Neural progenitor cell (in vitro differentiated cells): Measurements from ENCODE around the gene CADPS. TPM values are rescaled to one million over a fixed set of nuclear protein-coding genes. Genes with fewer than 3 reads are reported as not detected.

Source experiments
- DNase-seq: peaks from one replicate; pipeline ENCODE4 v3.0.0-alpha.2; 2016; ENCODE audit warnings: low spot score
- H2AFZ ChIP-seq: fragments of 200-600 bp; sonication (generic); replicated peaks from 2 replicates; pipeline ENCODE4 v1.6.1; 2016; ENCODE audit warnings: antibody characterized with exemption
- H3F3A ChIP-seq: fragments of 200-600 bp; sonication (generic); 2 replicates; pipeline ENCODE4 v1.6.1; 2016; ENCODE audit warnings: antibody characterized with exemption, low read depth
- H3K27ac ChIP-seq: fragments of 200-600 bp; sonication (generic); 2 replicates; pipeline ENCODE4 v1.5.1; 2016; ENCODE audit warnings: mild to moderate bottlenecking
- H3K27me3 ChIP-seq: fragments of 200-600 bp; sonication (generic); 2 replicates; pipeline ENCODE4 v1.6.1; 2016; ENCODE audit warnings: mild to moderate bottlenecking, moderate library complexity
- H3K36me3 ChIP-seq: fragments of 200-600 bp; sonication (generic); 2 replicates; pipeline ENCODE4 v1.5.1; 2016
- H3K4me1 ChIP-seq: fragments of 200-600 bp; sonication (generic); 2 replicates; pipeline ENCODE4 v1.6.1; 2016; ENCODE audit warnings: mixed run types
- H3K4me2 ChIP-seq: fragments of 200-600 bp; sonication (generic); 2 replicates; pipeline ENCODE4 v1.6.1; 2016
- H3K4me3 ChIP-seq: fragments of 200-600 bp; sonication (generic); 2 replicates; pipeline ENCODE4 v1.5.1; 2016
- H3K79me2 ChIP-seq: fragments of 200-600 bp; sonication (generic); 2 replicates; pipeline ENCODE4 v1.6.1; 2016; ENCODE audit warnings: low read depth
- H3K9ac ChIP-seq: fragments of 200-600 bp; sonication (generic); 2 replicates; pipeline ENCODE4 v1.6.1; 2016
- H3K9me3 ChIP-seq: fragments of 200-600 bp; sonication (generic); 2 replicates; pipeline ENCODE4 v1.5.1; 2016; ENCODE audit warnings: low read depth
- H4K20me1 ChIP-seq: fragments of 200-600 bp; sonication (generic); 2 replicates; pipeline ENCODE4 v1.6.1; 2016; ENCODE audit warnings: low read depth
- H3K27ac Mint-ChIP-seq: 3 replicates; pipeline ENCODE4 v1.8.0; 2021; ENCODE audit warnings: mixed read lengths
- H3K27me3 Mint-ChIP-seq: 2 replicates; pipeline ENCODE4 v1.8.0; 2022; ENCODE audit warnings: low read depth, mild to moderate bottlenecking, inconsistent platforms, moderate library complexity, mixed read lengths; ENCODE audit not compliant: insufficient read depth
- H3K36me3 Mint-ChIP-seq: 3 replicates; pipeline ENCODE4 v1.8.0; 2021; ENCODE audit warnings: mixed read lengths
- H3K4me1 Mint-ChIP-seq: 3 replicates; pipeline ENCODE4 v1.8.0; 2021; ENCODE audit warnings: mixed read lengths
- H3K4me3 Mint-ChIP-seq: 3 replicates; pipeline ENCODE4 v1.8.0; 2021; ENCODE audit warnings: mild to moderate bottlenecking, moderate library complexity, mixed read lengths
- H3K9me3 Mint-ChIP-seq: 3 replicates; pipeline ENCODE4 v1.8.0; 2020; ENCODE audit warnings: mixed read lengths
- EZH2 ChIP-seq: fragments of 200-600 bp; sonication (generic); IDR thresholded peaks from 2 replicates; pipeline ENCODE4 v1.6.1; 2017; ENCODE audit warnings: antibody characterized with exemption, mild to moderate bottlenecking, moderate library complexity
- EZH2phosphoT487 ChIP-seq: fragments of 200-600 bp; sonication (generic); IDR thresholded peaks from 2 replicates; pipeline ENCODE4 v1.6.1; 2017; ENCODE audit warnings: antibody characterized with exemption
- total RNA-seq: library from RNA; depleted of rRNA; stranded (reverse); fragments of >200 nt; gene quantifications from 2 replicates; pipeline ENCODE4 v1.2.3, GENCODE V29; 2015; ENCODE audit warnings: low replicate concordance
- TF ChIP-seq, protein P1 (sequence below): fragments of 200-600 bp; sonication (generic); IDR thresholded peaks from 2 replicates; pipeline ENCODE4 v1.5.1; 2017; ENCODE audit warnings: antibody characterized with exemption, mild to moderate bottlenecking

Gene CADPS
- total RNA-seq, 1 donor from 2014 or later, result 17.3 TPM

DNA sequence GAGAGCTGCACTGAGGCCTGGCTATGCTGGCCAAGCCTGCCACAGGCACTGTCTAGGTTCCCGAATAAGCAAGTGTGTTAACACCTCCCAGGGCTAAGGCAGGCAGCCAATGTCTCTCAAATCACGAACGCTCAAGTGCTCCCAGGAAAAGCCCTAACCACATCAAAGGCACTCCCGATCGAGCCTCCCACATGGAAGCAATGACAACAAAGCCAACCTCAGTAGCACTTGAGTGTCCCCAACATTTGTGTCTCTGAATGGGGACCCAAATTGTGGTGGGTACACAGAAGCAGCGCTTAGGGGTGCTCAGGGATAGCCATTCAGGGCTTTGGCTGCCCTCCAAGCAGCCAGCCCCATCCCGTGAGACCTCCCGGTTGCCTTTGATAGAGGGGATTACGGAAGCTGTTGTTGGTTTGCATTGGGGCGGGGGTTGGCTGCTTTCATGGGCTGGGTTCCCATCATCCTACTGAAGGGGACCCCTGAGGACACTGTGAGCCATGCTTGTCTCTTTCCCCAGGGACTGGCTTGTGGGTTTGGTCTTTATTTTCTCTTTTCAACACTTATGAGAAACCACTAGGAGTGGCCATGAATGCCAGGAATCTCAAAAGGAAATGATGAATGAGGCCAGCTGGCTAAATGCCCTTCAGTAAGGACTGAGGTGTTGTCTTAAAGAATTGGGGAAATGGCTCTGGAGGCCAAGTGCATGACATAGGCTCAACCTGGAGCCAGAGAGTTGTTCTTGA lies 267.8 kb downstream of the CADPS start:
- no peak overlapping the region for H3K27ac Mint-ChIP-seq

DNA sequence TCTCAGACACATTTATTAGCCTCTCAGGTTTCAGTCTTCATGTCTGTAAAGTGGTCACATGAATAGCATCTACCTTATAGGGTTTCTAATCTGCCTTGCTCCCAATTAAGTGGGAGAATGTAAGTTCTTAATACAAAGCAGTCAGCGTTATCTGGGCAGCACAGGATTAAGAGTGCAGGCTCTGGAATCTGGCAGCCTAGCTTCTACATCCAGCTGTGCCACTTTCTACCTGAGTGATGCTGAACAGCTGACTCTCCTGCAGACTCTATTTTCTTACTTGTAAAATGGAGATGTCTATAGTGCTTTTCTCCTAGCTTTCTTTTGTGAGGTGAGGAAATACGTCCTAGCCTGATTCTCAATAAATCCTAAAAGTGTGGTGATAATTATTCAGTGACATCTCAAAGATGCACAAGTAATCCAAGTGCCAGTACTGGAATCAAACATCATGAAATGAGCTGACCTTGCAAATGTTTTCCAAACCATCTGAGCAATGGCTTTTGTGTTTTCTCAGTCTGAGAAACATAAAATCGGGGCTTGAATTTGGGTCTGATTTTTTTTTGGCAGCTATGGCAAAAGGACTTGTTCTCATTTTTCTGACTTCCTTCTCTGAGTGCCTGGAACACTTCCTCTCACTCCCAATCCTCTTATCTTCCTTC lies 269.7 kb downstream of the CADPS start:
- Histone ChIP-seq H3K4me2 (peak overlapping the region; percentile 34), H4K20me1 (no peaks in the 10 kb centered on the region), H3K79me2 (no peaks in the 10 kb centered on the region), H3K9me3 (no peaks in the 10 kb centered on the region), H3K4me1 (peaks cover 39% of the 10 kb centered on the region), H3K36me3 (no peaks in the 10 kb centered on the region), H3K27me3 (no peaks in the 10 kb centered on the region), H3F3A (peaks cover 22% of the 10 kb centered on the region), H2AFZ (no peak overlapping the region), H3K27ac (no peak overlapping the region), H3K4me3 (no peak overlapping the region), H3K9ac (no peak overlapping the region)
- H3K9me3 Mint-ChIP-seq, result peaks cover 3% of the 10 kb centered on the region
- peaks cover 53% of the 10 kb centered on the region for H3K4me1 Mint-ChIP-seq
- peak; percentile 44 for DNase-seq
- no peaks in the 10 kb centered on the region for H3K36me3 Mint-ChIP-seq
- H3K27ac Mint-ChIP-seq, result no peak overlapping the region
- no peak overlapping the region for H3K4me3 Mint-ChIP-seq
- TF ChIP-seq, protein P1, sequence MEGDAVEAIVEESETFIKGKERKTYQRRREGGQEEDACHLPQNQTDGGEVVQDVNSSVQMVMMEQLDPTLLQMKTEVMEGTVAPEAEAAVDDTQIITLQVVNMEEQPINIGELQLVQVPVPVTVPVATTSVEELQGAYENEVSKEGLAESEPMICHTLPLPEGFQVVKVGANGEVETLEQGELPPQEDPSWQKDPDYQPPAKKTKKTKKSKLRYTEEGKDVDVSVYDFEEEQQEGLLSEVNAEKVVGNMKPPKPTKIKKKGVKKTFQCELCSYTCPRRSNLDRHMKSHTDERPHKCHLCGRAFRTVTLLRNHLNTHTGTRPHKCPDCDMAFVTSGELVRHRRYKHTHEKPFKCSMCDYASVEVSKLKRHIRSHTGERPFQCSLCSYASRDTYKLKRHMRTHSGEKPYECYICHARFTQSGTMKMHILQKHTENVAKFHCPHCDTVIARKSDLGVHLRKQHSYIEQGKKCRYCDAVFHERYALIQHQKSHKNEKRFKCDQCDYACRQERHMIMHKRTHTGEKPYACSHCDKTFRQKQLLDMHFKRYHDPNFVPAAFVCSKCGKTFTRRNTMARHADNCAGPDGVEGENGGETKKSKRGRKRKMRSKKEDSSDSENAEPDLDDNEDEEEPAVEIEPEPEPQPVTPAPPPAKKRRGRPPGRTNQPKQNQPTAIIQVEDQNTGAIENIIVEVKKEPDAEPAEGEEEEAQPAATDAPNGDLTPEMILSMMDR, result no peak
- TF ChIP-seq EZH2phosphoT487 (no peak), EZH2 (no peak)
- H3K27me3 Mint-ChIP-seq, result peaks cover 2% of the 10 kb centered on the region

More for the DNA sequence above, 267.8 kb downstream of the CADPS start:
- peak overlapping the region; percentile 39 for H3K4me2 ChIP-seq
- no peak overlapping the region for H3K27ac ChIP-seq
- Mint-ChIP-seq H3K4me3 (no peak overlapping the region), H3K9me3 (peaks cover 3% of the 10 kb centered on the region), H3K36me3 (no peaks in the 10 kb centered on the region), H3K4me1 (peaks cover 40% of the 10 kb centered on the region), H3K27me3 (peaks cover 4% of the 10 kb centered on the region)
- H3K9me3 ChIP-seq, result no peaks in the 10 kb centered on the region
- no peak overlapping the region for H3K4me3 ChIP-seq
- peaks cover 20% of the 10 kb centered on the region for H3F3A ChIP-seq
- no peaks in the 10 kb centered on the region for H3K79me2 ChIP-seq
- no peak overlapping the region for H3K9ac ChIP-seq
- no peak overlapping the region for H2AFZ ChIP-seq
- DNase-seq, result peak; percentile 39
- H3K36me3 ChIP-seq, result no peaks in the 10 kb centered on the region
- H3K4me1 ChIP-seq, result peaks cover 28% of the 10 kb centered on the region
- TF ChIP-seq, protein P1, result no peak
- H4K20me1 ChIP-seq, result no peaks in the 10 kb centered on the region
- no peaks in the 10 kb centered on the region for H3K27me3 ChIP-seq

DNA sequence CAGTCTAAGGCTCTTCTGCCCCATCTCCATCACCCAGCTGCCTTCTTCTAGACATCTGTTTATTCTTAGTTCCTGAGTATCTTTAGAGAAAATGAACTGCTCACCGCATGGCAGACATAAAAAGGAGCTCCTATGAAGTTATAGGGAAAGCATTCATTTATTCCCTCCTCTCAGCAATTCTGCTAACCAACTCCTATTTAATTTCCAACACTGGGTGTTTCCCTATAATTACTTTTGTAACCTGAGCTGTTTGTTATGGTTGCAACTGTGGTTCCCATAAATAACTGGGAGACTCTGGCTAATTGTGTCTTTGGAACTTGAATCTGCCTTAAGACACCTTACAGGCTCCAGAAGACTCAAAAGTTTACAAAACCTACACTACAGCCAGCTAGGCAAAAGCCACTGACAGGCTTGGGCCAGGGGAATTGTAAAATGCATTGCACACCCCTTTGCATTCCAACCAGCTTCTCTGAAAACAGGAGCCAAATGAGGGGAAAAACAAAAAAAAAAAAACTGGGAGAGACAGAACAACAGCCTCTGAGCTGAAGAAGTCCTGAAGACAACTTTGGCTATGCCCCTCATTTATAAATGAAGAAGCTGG lies 270.4 kb downstream of the CADPS start:
- Histone ChIP-seq H3K27me3 (no peaks in the 10 kb centered on the region), H3K9ac (no peak overlapping the region), H4K20me1 (no peaks in the 10 kb centered on the region), H3K4me2 (no peak overlapping the region), H2AFZ (no peak overlapping the region), H3K79me2 (no peaks in the 10 kb centered on the region), H3K9me3 (no peaks in the 10 kb centered on the region), H3K27ac (no peak overlapping the region), H3K4me1 (peaks cover 39% of the 10 kb centered on the region), H3F3A (peaks cover 27% of the 10 kb centered on the region), H3K4me3 (no peak overlapping the region), H3K36me3 (no peaks in the 10 kb centered on the region)
- TF ChIP-seq EZH2phosphoT487 (no peak), EZH2 (no peak)
- TF ChIP-seq, protein P1, result no peak
- H3K9me3 Mint-ChIP-seq, result peaks cover 3% of the 10 kb centered on the region
- no peak overlapping the region for H3K4me3 Mint-ChIP-seq
- peaks cover 53% of the 10 kb centered on the region for H3K4me1 Mint-ChIP-seq
- no peak overlapping the region for H3K27ac Mint-ChIP-seq
- DNase-seq, result no peak
- peaks cover 5% of the 10 kb centered on the region for H3K27me3 Mint-ChIP-seq
- H3K36me3 Mint-ChIP-seq, result no peaks in the 10 kb centered on the region
